A673 (cell line): ENCODE measurements around the gene ELFN1. TPM values are rescaled to one million over a fixed set of nuclear protein-coding genes. Genes with fewer than 3 reads are reported as not detected.

ENCODE experiments used
- BruUV-seq: library from RNA; stranded (reverse); fragments of 400-500 nt; replicated peaks from 2 replicates; lab custom pipeline; 2021; lab: Mats Ljungman, UMichigan
- CTCF ChIA-PET: fragments of 300-600 bp; sonication (Branson Sonifier 250); formaldehyde crosslinking; loops from one replicate; lab custom pipeline; 2022; ENCODE audit warnings: antibody characterized with exemption; lab: Charles Lee
- POLR2A ChIA-PET: fragments of 300-600 bp; sonication (Branson Sonifier 250); formaldehyde crosslinking; loops from one replicate; lab custom pipeline; 2022; ENCODE audit warnings: antibody characterized with exemption; ENCODE audit not compliant: low non-redundant PET; lab: Charles Lee
- DNase-seq: peaks from one replicate; pipeline ENCODE4 v3.0.0-alpha.2; 2015; ENCODE audit warnings: low spot score
- H3K27ac ChIP-seq: fragments of 200-600 bp; sonication (generic); 2 replicates; pipeline ENCODE4 v1.5.1; 2016; ENCODE audit warnings: mixed run types, low read depth, mild to moderate bottlenecking, mixed read lengths, antibody characterized with exemption, low read length; ENCODE audit not compliant: poor library complexity, severe bottlenecking
- H3K27me3 ChIP-seq: fragments of 200-600 bp; sonication (generic); replicated peaks from 2 replicates; pipeline ENCODE4 v1.6.1; 2017; ENCODE audit warnings: mixed run types, low read depth, mild to moderate bottlenecking, mixed read lengths, antibody characterized with exemption, low read length; ENCODE audit not compliant: insufficient read depth, poor library complexity
- H3K36me3 ChIP-seq: fragments of 200-600 bp; sonication (generic); 2 replicates; pipeline ENCODE4 v1.6.1; 2016; ENCODE audit warnings: mixed run types, mild to moderate bottlenecking, mixed read lengths, antibody characterized with exemption, low read length; ENCODE audit not compliant: insufficient read depth, poor library complexity, severe bottlenecking
- H3K4me1 ChIP-seq: fragments of 200-600 bp; sonication (generic); 2 replicates; pipeline ENCODE4 v1.6.1; 2017; ENCODE audit warnings: mixed run types, mild to moderate bottlenecking, mixed read lengths, antibody characterized with exemption, low read length; ENCODE audit not compliant: insufficient read depth, poor library complexity, severe bottlenecking
- H3K4me3 ChIP-seq: fragments of 200-600 bp; sonication (generic); 2 replicates; pipeline ENCODE4 v1.5.1; 2016; ENCODE audit warnings: low read depth, mixed run types, mild to moderate bottlenecking, mixed read lengths, low read length; ENCODE audit not compliant: poor library complexity, severe bottlenecking
- H3K9me3 ChIP-seq: fragments of 200-600 bp; sonication (generic); 2 replicates; pipeline ENCODE4 v1.6.1; 2016; ENCODE audit warnings: mixed run types, low read depth, mild to moderate bottlenecking, mixed read lengths, antibody characterized with exemption, low read length; ENCODE audit not compliant: poor library complexity, severe bottlenecking
- CTCF ChIP-seq: fragments of 300-800, 200-600 bp; sonication (generic); conservative IDR thresholded peaks from 2 replicates; pipeline ENCODE4 v1.5.1; 2017; ENCODE audit warnings: low read depth, mild to moderate bottlenecking, antibody characterized with exemption, low read length, moderate library complexity, mixed read lengths
- EZH2 ChIP-seq: fragments of 200-600 bp; sonication (generic); IDR thresholded peaks from 2 replicates; pipeline ENCODE4 v1.6.1; 2017; ENCODE audit warnings: borderline replicate concordance, low read depth, mild to moderate bottlenecking, mixed read lengths, antibody characterized with exemption, low read length; ENCODE audit not compliant: poor library complexity, severe bottlenecking
- intact Hi-C: fragments of 100-400 bp; cut with micrococcal nuclease; formaldehyde crosslinking; loops from one replicate; pipeline ENCODE4 v1.10.0; 2022; ENCODE audit not compliant: unreplicated experiment
- total RNA-seq: library from RNA; stranded (reverse); gene quantifications from 2 replicates; pipeline ENCODE4 v1.2.3, GENCODE V29; 2021

ELFN1 gene
- total RNA-seq, 1 experiment from 2014 or later, result not detected

- H3K27me3 ChIP-seq, result peaks cover 78% of the 10 kb centered on the region
- H3K9me3 ChIP-seq, result no peaks in the 10 kb centered on the region
- H3K27ac ChIP-seq, result no peak overlapping the region
- DNase-seq, result no peak
- H3K4me3 ChIP-seq, result peak overlapping the region; percentile 36
- no peak for TF ChIP-seq EZH2
- no peak for TF ChIP-seq CTCF
- BruUV-seq, result no TSS peak
- H3K4me1 ChIP-seq, result peaks cover 15% of the 10 kb centered on the region
- no peaks in the 10 kb centered on the region for H3K36me3 ChIP-seq
- ChIA-PET CTCF (no interaction called here), POLR2A (no interaction called here)
- intact Hi-C loops, result no loop called here
Observed at GRCh38 chr7:1670894-1671593, 967 bp downstream of the ELFN1 start.

GRCh38 chr7:1671594-1672451 lies 1.7 kb downstream of the ELFN1 start:
- POLR2A ChIA-PET, result no interaction called here
- no peak for DNase-seq
- CTCF ChIA-PET, result no interaction called here
- Histone ChIP-seq H3K27ac (no peak overlapping the region), H3K9me3 (no peaks in the 10 kb centered on the region), H3K4me1 (peaks cover 11% of the 10 kb centered on the region), H3K36me3 (no peaks in the 10 kb centered on the region), H3K4me3 (no peak overlapping the region), H3K27me3 (peaks cover 78% of the 10 kb centered on the region)
- no TSS peak for BruUV-seq
- no peak for TF ChIP-seq EZH2
- no peak for TF ChIP-seq CTCF
- intact Hi-C loops, result no loop called here

GRCh38 chr7:1672851-1673486 lies 2.9 kb downstream of the ELFN1 start:
- Histone ChIP-seq H3K9me3 (no peaks in the 10 kb centered on the region), H3K27me3 (peaks cover 77% of the 10 kb centered on the region), H3K4me1 (peaks cover 6% of the 10 kb centered on the region)

More at GRCh38 chr7:1672851-1673486, 2.9 kb downstream of the ELFN1 start:
- no peak overlapping the region for H3K27ac ChIP-seq
- ChIA-PET CTCF (no interaction called here), POLR2A (no interaction called here)
- no TSS peak for BruUV-seq
- intact Hi-C loops, result no loop called here
- H3K36me3 ChIP-seq, result no peaks in the 10 kb centered on the region
- no peak for DNase-seq
- TF ChIP-seq CTCF (no peak), EZH2 (no peak)
- H3K4me3 ChIP-seq, result no peak overlapping the region
